ENCODE data around the gene ULK4.

Gene ULK4

DNA sequence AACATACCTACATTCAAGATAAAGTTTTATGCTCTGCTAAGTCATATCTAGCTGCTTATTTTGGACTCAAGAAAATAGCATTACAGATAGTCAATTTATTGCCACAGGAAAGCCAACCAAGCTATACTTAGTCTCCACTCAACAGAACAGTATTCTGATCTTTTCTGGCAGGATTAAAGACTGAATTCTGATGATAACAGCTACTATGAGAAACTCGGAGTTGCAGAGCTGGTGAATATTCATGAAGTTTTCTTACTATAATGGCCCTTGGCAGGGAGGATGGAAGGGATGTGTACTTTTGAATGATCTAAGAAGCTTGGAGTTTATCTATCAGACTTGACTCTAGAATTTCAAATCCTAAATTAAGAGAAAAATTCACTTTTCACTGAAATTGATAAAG lies 524.9 kb downstream of the ULK4 start (continued):
- no peak for TF ChIP-seq ZBTB1 (tag by site-specific recombination; IDR thresholded peaks at IDR 0.05)
- TF ChIP-seq FEZF1 (tag by site-specific recombination; IDR thresholded peaks at IDR 0.05), result no peak
- no peak for TF ChIP-seq ZNF239 (tag by site-specific recombination; IDR thresholded peaks at IDR 0.05)
- no peak for TF ChIP-seq ZNF510 (tag by site-specific recombination; IDR thresholded peaks at IDR 0.05; ENCODE audit: insufficient replicate concordance)
- TF ChIP-seq ZBTB48 (tag by site-specific recombination; IDR thresholded peaks at IDR 0.05), result no peak

DNA sequence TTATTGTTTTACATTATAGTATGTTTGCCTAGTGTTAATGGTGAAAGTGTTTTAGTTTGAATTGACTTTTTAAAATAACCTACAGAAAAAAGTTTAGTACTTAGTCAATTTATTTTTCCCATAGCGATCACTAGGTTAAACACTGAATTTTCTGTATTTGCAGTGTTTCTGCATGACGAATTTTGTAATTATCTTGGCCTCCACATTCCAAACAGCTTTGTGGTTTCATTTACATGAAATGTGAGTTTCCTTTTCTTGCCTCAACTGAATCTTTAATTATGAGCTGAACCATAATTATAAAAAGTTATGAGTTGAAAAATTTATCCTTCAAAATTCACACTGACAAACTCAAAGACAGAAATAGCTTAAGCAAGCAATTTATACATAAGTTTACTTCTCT lies 527.1 kb downstream of the ULK4 start:
- H3K27ac ChIP-seq (ENCODE audit: extremely low read depth, low read depth, low read length), result no peak overlapping the region
- no peak for TF ChIP-seq ZNF2 (tag by site-specific recombination; IDR thresholded peaks at IDR 0.05)
- TF ChIP-seq, protein P1, sequence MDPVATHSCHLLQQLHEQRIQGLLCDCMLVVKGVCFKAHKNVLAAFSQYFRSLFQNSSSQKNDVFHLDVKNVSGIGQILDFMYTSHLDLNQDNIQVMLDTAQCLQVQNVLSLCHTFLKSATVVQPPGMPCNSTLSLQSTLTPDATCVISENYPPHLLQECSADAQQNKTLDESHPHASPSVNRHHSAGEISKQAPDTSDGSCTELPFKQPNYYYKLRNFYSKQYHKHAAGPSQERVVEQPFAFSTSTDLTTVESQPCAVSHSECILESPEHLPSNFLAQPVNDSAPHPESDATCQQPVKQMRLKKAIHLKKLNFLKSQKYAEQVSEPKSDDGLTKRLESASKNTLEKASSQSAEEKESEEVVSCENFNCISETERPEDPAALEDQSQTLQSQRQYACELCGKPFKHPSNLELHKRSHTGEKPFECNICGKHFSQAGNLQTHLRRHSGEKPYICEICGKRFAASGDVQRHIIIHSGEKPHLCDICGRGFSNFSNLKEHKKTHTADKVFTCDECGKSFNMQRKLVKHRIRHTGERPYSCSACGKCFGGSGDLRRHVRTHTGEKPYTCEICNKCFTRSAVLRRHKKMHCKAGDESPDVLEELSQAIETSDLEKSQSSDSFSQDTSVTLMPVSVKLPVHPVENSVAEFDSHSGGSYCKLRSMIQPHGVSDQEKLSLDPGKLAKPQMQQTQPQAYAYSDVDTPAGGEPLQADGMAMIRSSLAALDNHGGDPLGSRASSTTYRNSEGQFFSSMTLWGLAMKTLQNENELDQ (tag by site-specific recombination; IDR thresholded peaks at IDR 0.05; ENCODE audit: low read depth), result no peak
- TF ChIP-seq ZNF629 (tag by site-specific recombination; IDR thresholded peaks at IDR 0.05), result no peak
- TF ChIP-seq ZBTB8A (tag by site-specific recombination; IDR thresholded peaks at IDR 0.05), result no peak
- TF ChIP-seq ZSCAN16 (tag by site-specific recombination; IDR thresholded peaks at IDR 0.05), result no peak
- no peak for TF ChIP-seq ZNF623 (tag by site-specific recombination; IDR thresholded peaks at IDR 0.05)
- TF ChIP-seq, protein P2, sequence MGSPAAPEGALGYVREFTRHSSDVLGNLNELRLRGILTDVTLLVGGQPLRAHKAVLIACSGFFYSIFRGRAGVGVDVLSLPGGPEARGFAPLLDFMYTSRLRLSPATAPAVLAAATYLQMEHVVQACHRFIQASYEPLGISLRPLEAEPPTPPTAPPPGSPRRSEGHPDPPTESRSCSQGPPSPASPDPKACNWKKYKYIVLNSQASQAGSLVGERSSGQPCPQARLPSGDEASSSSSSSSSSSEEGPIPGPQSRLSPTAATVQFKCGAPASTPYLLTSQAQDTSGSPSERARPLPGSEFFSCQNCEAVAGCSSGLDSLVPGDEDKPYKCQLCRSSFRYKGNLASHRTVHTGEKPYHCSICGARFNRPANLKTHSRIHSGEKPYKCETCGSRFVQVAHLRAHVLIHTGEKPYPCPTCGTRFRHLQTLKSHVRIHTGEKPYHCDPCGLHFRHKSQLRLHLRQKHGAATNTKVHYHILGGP (tag by site-specific recombination; IDR thresholded peaks at IDR 0.05), result no peak
- TF ChIP-seq, protein P3, sequence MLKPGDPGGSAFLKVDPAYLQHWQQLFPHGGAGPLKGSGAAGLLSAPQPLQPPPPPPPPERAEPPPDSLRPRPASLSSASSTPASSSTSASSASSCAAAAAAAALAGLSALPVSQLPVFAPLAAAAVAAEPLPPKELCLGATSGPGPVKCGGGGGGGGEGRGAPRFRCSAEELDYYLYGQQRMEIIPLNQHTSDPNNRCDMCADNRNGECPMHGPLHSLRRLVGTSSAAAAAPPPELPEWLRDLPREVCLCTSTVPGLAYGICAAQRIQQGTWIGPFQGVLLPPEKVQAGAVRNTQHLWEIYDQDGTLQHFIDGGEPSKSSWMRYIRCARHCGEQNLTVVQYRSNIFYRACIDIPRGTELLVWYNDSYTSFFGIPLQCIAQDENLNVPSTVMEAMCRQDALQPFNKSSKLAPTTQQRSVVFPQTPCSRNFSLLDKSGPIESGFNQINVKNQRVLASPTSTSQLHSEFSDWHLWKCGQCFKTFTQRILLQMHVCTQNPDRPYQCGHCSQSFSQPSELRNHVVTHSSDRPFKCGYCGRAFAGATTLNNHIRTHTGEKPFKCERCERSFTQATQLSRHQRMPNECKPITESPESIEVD (tag by site-specific recombination; IDR thresholded peaks at IDR 0.05), result no peak
- TF ChIP-seq, protein P4, sequence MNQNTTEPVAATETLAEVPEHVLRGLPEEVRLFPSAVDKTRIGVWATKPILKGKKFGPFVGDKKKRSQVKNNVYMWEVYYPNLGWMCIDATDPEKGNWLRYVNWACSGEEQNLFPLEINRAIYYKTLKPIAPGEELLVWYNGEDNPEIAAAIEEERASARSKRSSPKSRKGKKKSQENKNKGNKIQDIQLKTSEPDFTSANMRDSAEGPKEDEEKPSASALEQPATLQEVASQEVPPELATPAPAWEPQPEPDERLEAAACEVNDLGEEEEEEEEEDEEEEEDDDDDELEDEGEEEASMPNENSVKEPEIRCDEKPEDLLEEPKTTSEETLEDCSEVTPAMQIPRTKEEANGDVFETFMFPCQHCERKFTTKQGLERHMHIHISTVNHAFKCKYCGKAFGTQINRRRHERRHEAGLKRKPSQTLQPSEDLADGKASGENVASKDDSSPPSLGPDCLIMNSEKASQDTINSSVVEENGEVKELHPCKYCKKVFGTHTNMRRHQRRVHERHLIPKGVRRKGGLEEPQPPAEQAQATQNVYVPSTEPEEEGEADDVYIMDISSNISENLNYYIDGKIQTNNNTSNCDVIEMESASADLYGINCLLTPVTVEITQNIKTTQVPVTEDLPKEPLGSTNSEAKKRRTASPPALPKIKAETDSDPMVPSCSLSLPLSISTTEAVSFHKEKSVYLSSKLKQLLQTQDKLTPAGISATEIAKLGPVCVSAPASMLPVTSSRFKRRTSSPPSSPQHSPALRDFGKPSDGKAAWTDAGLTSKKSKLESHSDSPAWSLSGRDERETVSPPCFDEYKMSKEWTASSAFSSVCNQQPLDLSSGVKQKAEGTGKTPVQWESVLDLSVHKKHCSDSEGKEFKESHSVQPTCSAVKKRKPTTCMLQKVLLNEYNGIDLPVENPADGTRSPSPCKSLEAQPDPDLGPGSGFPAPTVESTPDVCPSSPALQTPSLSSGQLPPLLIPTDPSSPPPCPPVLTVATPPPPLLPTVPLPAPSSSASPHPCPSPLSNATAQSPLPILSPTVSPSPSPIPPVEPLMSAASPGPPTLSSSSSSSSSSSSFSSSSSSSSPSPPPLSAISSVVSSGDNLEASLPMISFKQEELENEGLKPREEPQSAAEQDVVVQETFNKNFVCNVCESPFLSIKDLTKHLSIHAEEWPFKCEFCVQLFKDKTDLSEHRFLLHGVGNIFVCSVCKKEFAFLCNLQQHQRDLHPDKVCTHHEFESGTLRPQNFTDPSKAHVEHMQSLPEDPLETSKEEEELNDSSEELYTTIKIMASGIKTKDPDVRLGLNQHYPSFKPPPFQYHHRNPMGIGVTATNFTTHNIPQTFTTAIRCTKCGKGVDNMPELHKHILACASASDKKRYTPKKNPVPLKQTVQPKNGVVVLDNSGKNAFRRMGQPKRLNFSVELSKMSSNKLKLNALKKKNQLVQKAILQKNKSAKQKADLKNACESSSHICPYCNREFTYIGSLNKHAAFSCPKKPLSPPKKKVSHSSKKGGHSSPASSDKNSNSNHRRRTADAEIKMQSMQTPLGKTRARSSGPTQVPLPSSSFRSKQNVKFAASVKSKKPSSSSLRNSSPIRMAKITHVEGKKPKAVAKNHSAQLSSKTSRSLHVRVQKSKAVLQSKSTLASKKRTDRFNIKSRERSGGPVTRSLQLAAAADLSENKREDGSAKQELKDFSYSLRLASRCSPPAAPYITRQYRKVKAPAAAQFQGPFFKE (tag by site-specific recombination; IDR thresholded peaks at IDR 0.05; ENCODE audit: borderline replicate concordance), result no peak
- no peaks in the 10 kb centered on the region for H3K9me3 ChIP-seq (ENCODE audit: control insufficient read depth, insufficient read depth, low read depth, low read length)
- H3K4me1 ChIP-seq (ENCODE audit: control insufficient read depth, insufficient read depth, low read length), result no peaks in the 10 kb centered on the region
- CTCF ChIA-PET, result interaction anchor here (0.5 kb wide), 1 partner anchor 855 kb away, joined by 3 read pairs; no protein-coding TSS in a partner anchor
- no peaks in the 10 kb centered on the region for H3K36me3 ChIP-seq (ENCODE audit: control insufficient read depth in 2 of 2, insufficient read depth in 1 of 2, low read length in 2 of 2)
- POLR2A ChIA-PET, result no interaction called here
- no peak overlapping the region for H3K4me3 ChIP-seq (ENCODE audit: low read depth, low read length)
